Fibroblast of the aortic adventitia (primary cell): ENCODE data around the gene ACSF3. TPM values are rescaled to one million over a fixed set of nuclear protein-coding genes. Genes with fewer than 3 reads are reported as not detected.

Experiments used
- DNase-seq: peaks from one replicate; pipeline ENCODE4 v3.0.0-alpha.2; 2010; ENCODE audit warnings: low read depth
- H3K4me3 ChIP-seq: 2 replicates; pipeline ENCODE4 v1.5.1; 2011; ENCODE audit warnings: low read depth, mild to moderate bottlenecking, control low read depth, low read length, moderate library complexity
- CTCF ChIP-seq: IDR thresholded peaks from 2 replicates; pipeline ENCODE4 v1.5.1; 2011; ENCODE audit warnings: mild to moderate bottlenecking, low read length, control low read depth, inconsistent platforms; ENCODE audit not compliant: insufficient read depth
- total RNA-seq: library from RNA; depleted of rRNA; stranded (reverse); fragments of >200 nt; gene quantifications from 2 replicates; pipeline ENCODE4 v1.2.3, GENCODE V29; 2012; ENCODE audit warnings: low replicate concordance

Gene ACSF3
- total RNA-seq: 9.9 and 17.6 TPM in 2 replicates

GRCh38 chr16:89093602-89094251 is at the start of gene ACSF3:
TSS of gene ACSF3 (plus strand) at chr16:89093852. CDS start at chr16:89100682, 6,830 bp downstream.
- peak within 1 kb of the TSS; percentile 81 for H3K4me3 ChIP-seq
- TF ChIP-seq CTCF: no peak
- DNase-seq: peak; percentile 41

DNA sequence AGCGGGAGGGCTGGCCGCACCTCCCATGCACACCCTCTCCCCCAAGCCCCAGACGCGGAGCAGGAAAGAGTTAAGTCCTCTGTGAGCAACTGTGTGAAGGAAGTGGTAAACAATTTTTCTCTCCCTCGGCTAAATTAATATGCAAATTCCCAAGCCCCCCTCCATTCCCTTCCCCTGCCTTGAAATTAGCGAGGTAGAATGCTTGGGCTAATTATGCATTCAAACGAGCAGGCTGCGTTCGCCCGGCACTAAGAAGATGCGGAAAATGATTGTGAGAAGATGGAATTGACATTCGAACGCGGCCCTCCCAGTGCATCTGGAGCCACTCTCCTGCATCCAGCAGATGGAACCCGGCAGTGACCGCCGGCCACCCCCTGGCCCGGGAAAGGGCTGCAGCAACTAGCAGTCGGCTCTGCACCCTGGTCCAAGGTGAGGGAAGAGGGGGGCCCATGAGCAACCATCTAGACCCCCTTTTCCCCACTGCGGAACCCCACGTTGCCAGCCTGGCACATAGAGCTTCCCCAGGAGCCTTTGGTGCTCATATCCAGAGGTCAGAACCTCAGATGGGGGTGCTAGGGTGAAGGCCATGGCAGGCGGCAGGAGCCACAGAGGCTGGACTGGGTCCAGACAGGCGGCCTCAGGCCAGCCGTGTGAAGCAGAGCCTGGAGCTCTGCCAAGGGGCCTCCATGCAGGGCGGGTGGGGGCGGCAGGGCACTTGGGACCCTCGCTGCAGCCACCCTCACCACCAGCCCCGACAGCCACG is 49.1 kb upstream of the ACSF3 start:
- TF ChIP-seq CTCF: no peak
- H3K4me3 ChIP-seq: no peak overlapping the region
- DNase-seq: no peak

DNA sequence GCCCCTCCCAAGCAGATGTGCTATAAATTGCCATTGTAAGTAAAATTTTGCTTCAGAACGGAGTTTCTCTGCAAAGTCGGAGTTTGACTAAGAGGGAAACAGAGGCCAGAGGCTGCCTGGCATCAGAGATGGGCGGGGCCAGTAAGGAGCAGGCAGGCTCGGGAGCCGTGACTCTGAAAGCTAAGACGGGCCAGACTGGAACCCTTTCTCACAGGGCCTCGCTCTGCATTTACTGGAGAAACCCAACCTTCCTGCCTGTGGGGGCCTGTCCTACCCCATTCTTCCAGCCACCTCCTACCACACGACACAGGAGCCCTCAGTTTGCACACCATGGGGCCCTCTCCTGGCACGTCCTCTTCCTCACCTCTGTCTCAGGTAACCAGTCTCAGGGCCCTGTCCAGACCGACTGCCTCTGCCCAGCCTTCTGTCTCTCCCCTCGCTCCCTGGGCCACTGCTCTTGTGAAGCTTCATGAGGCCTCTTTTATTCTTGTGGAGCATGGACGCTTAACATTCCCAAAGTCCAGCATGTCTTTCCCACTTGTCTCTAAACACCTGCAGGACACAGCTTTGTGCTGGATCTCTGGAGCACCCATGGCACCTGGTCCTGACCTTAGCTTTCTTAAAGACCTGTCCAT is 48.4 kb upstream of the ACSF3 start:
- H3K4me3 ChIP-seq: no peak overlapping the region
- no peak for TF ChIP-seq CTCF
- DNase-seq: no peak

DNA sequence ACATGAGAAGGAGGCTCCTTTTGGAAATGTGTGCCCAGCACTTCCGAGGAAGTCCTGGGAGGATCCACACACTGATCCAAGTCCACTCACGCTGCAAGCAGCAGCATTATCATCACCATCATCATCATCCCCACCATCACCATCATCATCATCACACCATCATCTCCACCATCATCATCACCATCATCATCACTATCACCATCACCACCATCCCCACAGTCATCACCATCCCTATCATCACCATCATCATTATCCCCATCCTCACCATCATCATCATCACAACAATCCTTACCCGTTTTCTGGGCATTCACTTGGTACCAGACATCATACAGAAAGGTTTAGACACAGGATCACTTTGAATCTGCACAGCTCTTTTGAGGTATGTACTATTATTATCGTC is 47.8 kb upstream of the ACSF3 start:
- DNase-seq: no peak
- H3K4me3 ChIP-seq: no peak overlapping the region
- no peak for TF ChIP-seq CTCF

DNA sequence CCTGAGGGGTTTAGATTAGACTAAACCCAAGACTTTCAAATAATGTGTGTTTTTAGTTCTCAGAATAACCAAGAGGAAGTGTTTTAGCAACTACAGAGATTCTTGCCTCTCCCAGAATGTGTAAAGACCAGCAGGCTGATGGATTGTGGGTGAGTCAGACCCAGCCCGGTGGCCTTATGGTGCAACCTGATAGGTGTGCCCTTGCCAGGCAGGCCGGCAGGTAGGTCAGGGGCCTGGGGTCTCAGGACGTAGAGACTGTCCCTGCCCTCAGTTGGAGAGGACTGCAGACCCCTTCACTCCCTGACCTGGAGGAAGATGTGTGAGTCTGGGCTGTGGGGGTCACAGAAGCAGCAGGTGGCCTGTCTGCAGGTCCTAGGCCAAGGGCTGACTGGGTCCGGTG is 47.2 kb upstream of the ACSF3 start:
- DNase-seq: no peak
- no peak overlapping the region for H3K4me3 ChIP-seq
- TF ChIP-seq CTCF: no peak

GRCh38 chr16:89047331-89048089 is 46.1 kb upstream of the ACSF3 start:
- TF ChIP-seq CTCF: no peak
- DNase-seq: no peak
- H3K4me3 ChIP-seq: no peak overlapping the region
